Kidney (tissue), 14 donors: ENCODE results near the gene MACROD1. TPM values are rescaled to one million over a fixed set of nuclear protein-coding genes. Genes with fewer than 3 reads are reported as not detected.
A peak's percentile ranks its signal among the peaks of the same experiment; 100 is the strongest.

ENCODE experiments used
- DNase-seq, 5 donors: peaks; one replicate each; pipeline ENCODE4 v3.0.0-alpha.2; 2013 to 2020
- FAIRE-seq: peaks from 2 replicates; lab custom pipeline; 2012; peaks lifted over from hg19 to GRCh38; lab: Jason Lieb, UNC
- H3K27ac ChIP-seq, 2 donors: one replicate each; pipeline ENCODE4 v1.7.0; 2013; ENCODE audit warnings: low read depth in 2 of 2, low read length in 2 of 2, inconsistent platforms in 1 of 2
- H3K27me3 ChIP-seq: one replicate; pipeline ENCODE4 v1.7.1; 2013; ENCODE audit warnings: low read length, inconsistent platforms; ENCODE audit not compliant: control insufficient read depth, insufficient read depth
- H3K36me3 ChIP-seq, 3 donors: one replicate each; pipeline versions ENCODE4 v1.7.0 to v1.7.1; 2013; ENCODE audit warnings: low read length in 3 of 3, control low read depth in 1 of 3, inconsistent platforms in 1 of 3; ENCODE audit not compliant: insufficient read depth in 3 of 3, control insufficient read depth in 2 of 3
- H3K4me1 ChIP-seq, 3 donors: one replicate each; pipeline versions ENCODE4 v1.7.0 to v1.7.1; 2013; ENCODE audit warnings: low read length in 3 of 3, inconsistent platforms in 1 of 3, low read depth in 1 of 3; ENCODE audit not compliant: control insufficient read depth in 2 of 3, insufficient read depth in 2 of 3
- H3K4me3 ChIP-seq, 3 donors: one replicate each; pipeline versions ENCODE4 v1.7.0 to v1.8.1; 2013; ENCODE audit warnings: low read length in 3 of 3, control low read depth in 1 of 3, inconsistent platforms in 1 of 3
- H3K9ac ChIP-seq, 3 donors: one replicate each; pipeline versions ENCODE4 v1.7.0 to v1.7.1; 2013; ENCODE audit warnings: low read length in 3 of 3, control low read depth in 1 of 3, inconsistent platforms in 1 of 3
- H3K9me3 ChIP-seq, 3 donors: one replicate each; pipeline versions ENCODE4 v1.7.0 to v1.7.1; 2013; ENCODE audit warnings: low read length in 3 of 3, control low read depth in 1 of 3, inconsistent platforms in 1 of 3; ENCODE audit not compliant: control insufficient read depth in 2 of 3, insufficient read depth in 1 of 3
- CTCF ChIP-seq: IDR thresholded peaks from 3 replicates; pipeline ENCODE4 v1.5.1; 2012; ENCODE audit warnings: mild to moderate bottlenecking, moderate library complexity, borderline replicate concordance; ENCODE audit not compliant: insufficient read depth; ENCODE audit errors: extremely low read depth
- intact Hi-C: fragments of 100-400 bp; cut with DNase I; formaldehyde crosslinking; loops from one replicate; pipeline ENCODE4 v1.11.1; 2022
- polyA plus RNA-seq: library from polyadenylated mRNA; stranded (reverse); fragments of 350-450 nt; fragmentation: Illumina TruSeq; extraction: RNeasy Lipid Tissue Mini Kit (QIAGEN cat#74804); gene quantifications from one replicate; pipeline ENCODE4 v1.2.3, GENCODE V29; 2014; ENCODE audit warnings: low read depth, low replicate concordance; ENCODE audit not compliant: insufficient read depth
- total RNA-seq: library from RNA; stranded (reverse); fragmentation: NEBNext Ultra II Directional; extraction: Animal tissue kit (Norgen Biotek cat#: 25700); gene quantifications from one replicate; pipeline ENCODE4 v1.2.1, GENCODE V29; 2021
- donor health status: control.
- donor health status: control.
- donor health status: control.
- donor health status: control.
- donor health status: control.
- donor health status: DM: yes; HTN: yes; CAD: no.
- donor health status: Normal renal cell carcinoma (clear cell type).

MACROD1 gene
- total and polyA plus RNA-seq, 2 donors from 2014 or later = 27.8 to 176 TPM

DNA sequence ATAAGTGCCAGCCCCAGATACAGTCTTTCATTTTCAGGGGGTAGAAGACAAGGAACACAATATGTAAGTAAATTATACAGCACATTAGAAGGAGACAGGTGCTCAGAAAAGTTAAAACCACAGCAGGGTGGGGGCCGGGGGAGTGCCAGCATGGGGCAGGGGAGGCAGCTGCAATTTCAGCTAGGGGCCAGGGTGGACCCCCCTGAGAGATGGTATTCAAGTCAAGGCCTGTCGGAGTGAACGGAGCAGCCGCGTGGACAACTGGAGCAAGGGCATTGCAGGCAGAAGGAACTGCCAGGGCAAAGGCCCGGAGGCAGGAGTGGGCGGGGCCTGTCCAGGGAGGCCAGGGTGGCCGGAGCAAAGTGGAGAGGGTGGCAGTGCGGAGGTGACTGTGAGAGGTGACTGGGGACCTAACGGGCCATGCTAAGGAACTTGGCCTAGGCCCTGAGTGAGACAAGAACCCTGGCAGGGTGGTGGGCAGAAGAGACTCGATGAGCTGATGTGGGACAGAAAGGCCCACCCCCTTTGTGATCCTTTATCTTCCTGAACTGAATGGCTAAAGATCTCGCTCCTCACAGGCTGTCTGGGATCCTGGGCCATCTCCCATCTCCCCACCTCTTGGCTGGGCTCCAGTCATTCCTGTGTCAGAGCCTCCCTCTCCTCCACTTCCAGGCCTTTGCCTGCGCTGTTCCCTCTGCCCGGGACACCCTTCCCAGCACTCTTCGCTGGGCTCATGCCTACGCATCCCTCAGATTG lies 152.6 kb downstream of the MACROD1 start:
- no peak overlapping the region for H3K27ac ChIP-seq
- DNase-seq = peak in 1 of 5 donors; percentile 53
- peaks cover 0 to 6% (median 0%) of the 10 kb centered on the region in 3 donors for H3K4me1 ChIP-seq
- no peak for FAIRE-seq
- H3K9me3 ChIP-seq = no peaks in the 10 kb centered on the region
- no peaks in the 10 kb centered on the region for H3K36me3 ChIP-seq
- H3K4me3 ChIP-seq = no peak overlapping the region
- no peak for TF ChIP-seq CTCF
- no peaks in the 10 kb centered on the region for H3K27me3 ChIP-seq
- no peak overlapping the region for H3K9ac ChIP-seq
- intact Hi-C loops = no loop called here

- H3K9me3 ChIP-seq = no peaks in the 10 kb centered on the region
- peaks cover 0 to 16% (median 5%) of the 10 kb centered on the region in 3 donors for H3K4me1 ChIP-seq
- DNase-seq = no peak
- H3K36me3 ChIP-seq = no peaks in the 10 kb centered on the region
- H3K27me3 ChIP-seq = no peaks in the 10 kb centered on the region
- intact Hi-C loops = no loop called here
- no peak overlapping the region for H3K9ac ChIP-seq
- no peak overlapping the region for H3K4me3 ChIP-seq
- FAIRE-seq = no peak
- no peak overlapping the region for H3K27ac ChIP-seq
- no peak for TF ChIP-seq CTCF
Measured at GRCh38 chr11:64011371-64011770, 154.5 kb downstream of the MACROD1 start.

DNA sequence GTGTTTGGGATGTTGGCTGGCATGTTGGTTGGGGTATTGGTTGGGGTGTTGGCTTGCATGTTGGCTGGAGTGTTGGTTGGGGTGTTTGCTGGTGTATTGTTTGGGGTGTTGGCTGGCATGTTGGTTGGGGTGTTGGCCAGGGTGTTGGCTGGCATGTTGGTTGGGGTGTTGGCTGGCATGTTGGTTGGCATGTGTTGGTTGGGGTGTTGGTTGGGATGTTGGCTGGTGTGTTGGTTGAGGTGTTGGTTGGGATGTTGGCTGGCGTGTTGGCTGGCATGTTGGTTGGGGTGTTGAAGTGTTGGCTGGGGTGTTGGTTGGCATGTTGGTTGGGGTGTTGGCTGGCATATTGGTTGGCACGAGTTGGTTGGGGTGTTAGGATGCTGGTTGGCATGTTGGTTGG lies 155.1 kb downstream of the MACROD1 start:
- no peak for TF ChIP-seq CTCF
- DNase-seq (no peak), FAIRE-seq (no peak)
- Histone ChIP-seq H3K9me3 (no peaks in the 10 kb centered on the region), H3K4me3 (no peak overlapping the region), H3K9ac (no peak overlapping the region), H3K27me3 (no peaks in the 10 kb centered on the region), H3K4me1 (peaks cover 0 to 16% (median 8%) of the 10 kb centered on the region in 3 donors), H3K27ac (no peak overlapping the region), H3K36me3 (no peaks in the 10 kb centered on the region)
- intact Hi-C loops = no loop called here
